Neural cell (in vitro differentiated cells): ENCODE measurements around the gene SEC22A. TPM values are rescaled to one million over a fixed set of nuclear protein-coding genes. Genes with fewer than 3 reads are reported as not detected.

Experiments
- H2AFZ ChIP-seq: fragments of 200-600, 300-800 bp; sonication (generic), shearing (Covaris generic); 2 replicates; pipeline ENCODE4 v1.6.0; 2014; ENCODE audit warnings: low read depth, mild to moderate bottlenecking, antibody characterized with exemption, low read length, moderate library complexity
- H3F3A ChIP-seq: fragments of 200-600 bp; shearing (Covaris generic); 2 replicates; pipeline ENCODE4 v1.6.1; 2016; ENCODE audit warnings: mild to moderate bottlenecking, moderate library complexity, mixed read lengths, antibody characterized with exemption, low read length; ENCODE audit not compliant: insufficient read depth, poor library complexity, severe bottlenecking
- H3K27ac ChIP-seq: fragments of 200-600, 300-800 bp; sonication (generic), shearing (Covaris generic); 2 replicates; pipeline ENCODE4 v1.5.1; 2014; ENCODE audit warnings: mild to moderate bottlenecking, low read length, moderate library complexity
- H3K27me3 ChIP-seq: fragments of 300-800, 200-600 bp; sonication (generic), shearing (Covaris generic); 2 replicates; pipeline ENCODE4 v1.6.0; 2014; ENCODE audit warnings: mild to moderate bottlenecking, low read depth, low read length, moderate library complexity; ENCODE audit not compliant: insufficient read depth
- H3K36me3 ChIP-seq: fragments of 300-800, 200-600 bp; sonication (generic), shearing (Covaris generic); 2 replicates; pipeline ENCODE4 v1.5.1; 2014; ENCODE audit warnings: mild to moderate bottlenecking, antibody characterized with exemption, low read length, moderate library complexity; ENCODE audit not compliant: insufficient read depth
- H3K4me2 ChIP-seq: fragments of 300-800, 200-600 bp; sonication (generic), shearing (Covaris generic); 2 replicates; pipeline ENCODE4 v1.6.0; 2014; ENCODE audit warnings: mild to moderate bottlenecking, low read length
- H3K4me3 ChIP-seq: fragments of 300-800, 200-600 bp; sonication (generic), shearing (Covaris generic); 2 replicates; pipeline ENCODE4 v1.5.1; 2014; ENCODE audit warnings: mild to moderate bottlenecking, low read length, moderate library complexity
- H3K79me2 ChIP-seq: fragments of 200-600 bp; shearing (Covaris generic); replicated peaks from 2 replicates; pipeline ENCODE4 v1.6.0; 2014; ENCODE audit warnings: mild to moderate bottlenecking, low read length, moderate library complexity; ENCODE audit not compliant: insufficient read depth
- H3K9ac ChIP-seq: fragments of 300-800, 200-600 bp; sonication (generic), shearing (Covaris generic); 2 replicates; pipeline ENCODE4 v1.6.1; 2016; ENCODE audit warnings: mild to moderate bottlenecking, low read length, mixed read lengths
- H3K9me2 ChIP-seq: fragments of 200-600 bp; shearing (Covaris generic); 2 replicates; pipeline ENCODE4 v1.6.1; 2016; ENCODE audit warnings: mild to moderate bottlenecking, low read length, mixed read lengths; ENCODE audit not compliant: insufficient read depth
- H3K9me3 ChIP-seq: fragments of 200-600, 300-800 bp; sonication (generic), shearing (Covaris generic); 2 replicates; pipeline ENCODE4 v1.6.1; 2016; ENCODE audit warnings: mild to moderate bottlenecking, mixed run types, low read length, moderate library complexity, mixed read lengths
- H4K20me1 ChIP-seq: fragments of 200-600 bp; shearing (Covaris generic); 2 replicates; pipeline ENCODE4 v1.6.1; 2016; ENCODE audit warnings: mild to moderate bottlenecking, mixed run types; ENCODE audit not compliant: insufficient read depth
- CTCF ChIP-seq: fragments of 450-650 bp; IDR thresholded peaks from 2 replicates; pipeline ENCODE4 v1.5.1; 2014; ENCODE audit warnings: antibody characterized with exemption, mild to moderate bottlenecking, moderate library complexity; ENCODE audit not compliant: poor library complexity, severe bottlenecking
- EZH2 ChIP-seq: fragments of 200-600, 300-800 bp; shearing (Covaris generic), sonication (generic); IDR thresholded peaks from 2 replicates; pipeline ENCODE4 v1.6.1; 2014; ENCODE audit warnings: antibody characterized with exemption, low read length, borderline replicate concordance, mild to moderate bottlenecking; ENCODE audit not compliant: insufficient read depth, poor library complexity, severe bottlenecking
- MXI1 ChIP-seq: fragments of 450-650 bp; conservative IDR thresholded peaks from 2 replicates; pipeline ENCODE4 v1.6.1; 2014; ENCODE audit warnings: antibody characterized with exemption, mild to moderate bottlenecking; ENCODE audit not compliant: poor library complexity, severe bottlenecking
- POLR2AphosphoS5 ChIP-seq: IDR thresholded peaks from 2 replicates; pipeline ENCODE4 v1.6.1; 2012
- RAD21 ChIP-seq: fragments of 450-650 bp; conservative IDR thresholded peaks from 2 replicates; pipeline ENCODE4 v1.6.1; 2014; ENCODE audit warnings: antibody characterized with exemption, mild to moderate bottlenecking, moderate library complexity
- REST ChIP-seq: IDR thresholded peaks from 2 replicates; pipeline ENCODE4 v1.6.1; 2012; ENCODE audit warnings: borderline replicate concordance
- SMC3 ChIP-seq: fragments of 450-650 bp; conservative IDR thresholded peaks from 2 replicates; pipeline ENCODE4 v1.6.1; 2014; ENCODE audit warnings: antibody characterized with exemption, mild to moderate bottlenecking, moderate library complexity; ENCODE audit not compliant: poor library complexity
- TAF1 ChIP-seq: IDR thresholded peaks from 2 replicates; pipeline ENCODE4 v1.6.1; 2012; ENCODE audit warnings: low read depth
- polyA plus RNA-seq: library from polyadenylated mRNA; depleted of rRNA; stranded (reverse); fragments of >200 nt; gene quantifications from 2 replicates; pipeline ENCODE4 v1.2.3, GENCODE V29; 2014

Gene SEC22A
- polyA plus RNA-seq, 1 donor from 2014 or later, result 44.0 TPM

DNA sequence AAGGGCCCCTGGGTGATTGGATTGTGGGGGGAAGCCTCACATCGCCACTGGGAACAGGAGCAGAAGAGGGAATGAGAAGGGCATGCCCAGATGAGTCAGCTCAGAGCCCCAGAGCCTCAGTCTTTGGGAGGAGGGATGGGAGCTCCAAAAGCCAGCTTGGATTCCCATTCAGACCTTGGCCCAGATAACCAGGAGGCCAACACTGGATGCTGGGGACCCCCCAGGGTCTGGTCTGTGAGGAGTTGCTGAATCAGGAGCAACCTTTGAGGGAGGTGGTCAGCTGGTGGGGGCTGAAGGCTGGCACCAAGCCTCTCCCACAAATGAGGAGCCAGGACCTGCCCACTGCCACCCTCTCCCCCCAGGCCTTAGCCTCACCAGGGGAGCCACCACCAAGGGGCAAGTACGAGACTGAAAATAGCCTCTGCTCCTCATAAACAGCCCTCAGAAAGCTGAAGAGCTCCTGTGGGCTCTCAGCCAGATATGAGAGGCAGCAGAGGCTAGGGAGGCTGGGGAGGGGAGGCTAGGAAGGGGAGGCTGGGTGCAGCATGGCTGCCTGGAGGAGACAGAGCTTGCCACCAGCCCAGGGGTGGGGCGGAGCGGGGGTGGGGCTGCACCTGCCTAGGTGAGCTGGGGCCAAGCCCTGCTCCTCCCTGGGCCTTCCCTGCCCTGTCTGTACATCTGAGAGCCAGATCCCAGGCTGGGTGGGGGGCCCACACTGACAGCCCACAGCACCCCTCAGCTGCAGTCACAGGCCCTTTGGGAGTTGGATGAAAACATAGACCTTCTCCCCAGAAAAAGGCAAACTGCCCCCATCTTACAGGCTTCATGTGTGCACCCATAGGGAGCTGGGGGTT lies 99.8 kb downstream of the SEC22A start:
- H3F3A ChIP-seq, result no peaks in the 10 kb centered on the region
- H3K79me2 ChIP-seq, result no peaks in the 10 kb centered on the region
- H3K36me3 ChIP-seq, result no peaks in the 10 kb centered on the region
- no peak overlapping the region for H3K4me2 ChIP-seq
- no peak overlapping the region for H3K27ac ChIP-seq
- no peak overlapping the region for H3K9ac ChIP-seq
- no peak for TF ChIP-seq CTCF
- H2AFZ ChIP-seq, result no peak overlapping the region
- no peaks in the 10 kb centered on the region for H3K9me3 ChIP-seq
- no peaks in the 10 kb centered on the region for H3K27me3 ChIP-seq
- H4K20me1 ChIP-seq, result no peaks in the 10 kb centered on the region
- H3K9me2 ChIP-seq, result no peaks in the 10 kb centered on the region
- H3K4me3 ChIP-seq, result no peak overlapping the region

DNA sequence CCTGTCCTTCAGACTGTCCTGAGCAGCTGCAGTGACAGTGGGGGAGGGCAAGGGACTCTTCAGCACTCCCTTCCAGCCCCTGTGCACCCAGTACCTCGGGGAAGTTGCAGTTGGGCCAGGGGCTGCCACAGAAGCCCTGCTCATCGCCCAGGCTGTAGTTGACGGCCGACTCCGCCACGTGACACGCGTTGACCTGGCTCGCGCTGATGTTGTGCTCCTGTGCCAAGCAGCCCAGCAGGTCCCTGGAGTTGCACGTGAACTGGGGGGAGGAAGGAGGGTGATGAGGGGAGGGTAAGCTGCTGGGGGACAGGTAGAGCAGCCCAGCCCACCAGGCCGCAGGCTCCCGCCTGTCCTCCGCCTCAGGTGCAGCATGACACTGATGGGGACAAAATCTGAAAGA lies 101.2 kb downstream of the SEC22A start:
- Histone ChIP-seq H3K9me2 (no peaks in the 10 kb centered on the region), H3K27ac (no peak overlapping the region), H3K79me2 (no peaks in the 10 kb centered on the region), H3K27me3 (no peaks in the 10 kb centered on the region), H3K4me3 (no peak overlapping the region), H3K36me3 (no peaks in the 10 kb centered on the region), H3K9ac (no peak overlapping the region), H2AFZ (no peak overlapping the region), H3F3A (no peaks in the 10 kb centered on the region), H3K9me3 (no peaks in the 10 kb centered on the region), H3K4me2 (no peak overlapping the region), H4K20me1 (no peaks in the 10 kb centered on the region)
- TF ChIP-seq EZH2 (no peak), TAF1 (no peak), RAD21 (no peak)

DNA sequence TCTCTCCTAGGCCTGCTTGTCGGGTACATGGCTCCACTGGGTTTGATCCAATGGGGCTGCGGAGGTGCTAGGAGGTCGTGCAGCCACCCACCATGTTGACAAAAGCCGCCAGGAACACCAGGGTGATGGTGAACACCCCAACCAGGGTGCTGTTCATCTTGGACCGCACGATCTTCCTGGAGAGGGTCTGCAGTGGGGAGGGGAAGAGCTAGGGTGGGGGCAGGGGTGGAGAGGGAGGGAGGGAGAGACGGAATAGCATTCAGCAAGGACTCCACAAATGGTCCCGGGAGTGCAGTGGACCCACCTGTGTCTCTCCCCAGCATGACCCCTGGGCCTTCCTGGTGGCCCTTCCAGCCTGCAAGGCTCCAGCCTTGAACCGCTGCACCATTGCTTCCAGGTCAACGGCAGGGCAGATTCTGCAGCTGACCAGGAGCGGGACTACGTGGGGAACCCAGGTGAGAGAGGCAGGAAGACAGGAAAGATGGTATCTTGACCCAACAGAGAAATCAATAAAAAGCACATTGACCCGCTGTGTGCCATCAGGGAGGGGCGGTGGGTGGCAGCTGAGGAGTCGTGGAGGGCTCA lies 102.3 kb downstream of the SEC22A start:
- H3K4me3 ChIP-seq, result no peak overlapping the region
- TF ChIP-seq RAD21, result no peak
- TF ChIP-seq TAF1, result no peak
- no peak for TF ChIP-seq REST
- TF ChIP-seq SMC3, result no peak
- TF ChIP-seq CTCF, result no peak
- TF ChIP-seq MXI1, result no peak
- no peak for TF ChIP-seq POLR2AphosphoS5
- TF ChIP-seq EZH2, result no peak
- no peaks in the 10 kb centered on the region for H3K9me3 ChIP-seq
- H3F3A ChIP-seq, result no peaks in the 10 kb centered on the region
- H3K36me3 ChIP-seq, result no peaks in the 10 kb centered on the region
- H3K27ac ChIP-seq, result no peak overlapping the region
- H3K4me2 ChIP-seq, result no peak overlapping the region
- no peak overlapping the region for H3K9ac ChIP-seq
- H2AFZ ChIP-seq, result no peak overlapping the region
- H3K79me2 ChIP-seq, result no peaks in the 10 kb centered on the region
- no peaks in the 10 kb centered on the region for H4K20me1 ChIP-seq
- H3K27me3 ChIP-seq, result no peaks in the 10 kb centered on the region
- H3K9me2 ChIP-seq, result no peaks in the 10 kb centered on the region
